HG03575 (cell line): ENCODE data around the gene TPCN1.

ENCODE experiments used
- ATAC-seq: cut with Tn5 transposase; IDR thresholded peaks from one replicate; pipeline ENCODE4 v1.9.1; 2021; ENCODE audit not compliant: unreplicated experiment, insufficient number of reproducible peaks, low FRiP score; ENCODE audit errors: extremely low read depth

TPCN1 gene

DNA sequence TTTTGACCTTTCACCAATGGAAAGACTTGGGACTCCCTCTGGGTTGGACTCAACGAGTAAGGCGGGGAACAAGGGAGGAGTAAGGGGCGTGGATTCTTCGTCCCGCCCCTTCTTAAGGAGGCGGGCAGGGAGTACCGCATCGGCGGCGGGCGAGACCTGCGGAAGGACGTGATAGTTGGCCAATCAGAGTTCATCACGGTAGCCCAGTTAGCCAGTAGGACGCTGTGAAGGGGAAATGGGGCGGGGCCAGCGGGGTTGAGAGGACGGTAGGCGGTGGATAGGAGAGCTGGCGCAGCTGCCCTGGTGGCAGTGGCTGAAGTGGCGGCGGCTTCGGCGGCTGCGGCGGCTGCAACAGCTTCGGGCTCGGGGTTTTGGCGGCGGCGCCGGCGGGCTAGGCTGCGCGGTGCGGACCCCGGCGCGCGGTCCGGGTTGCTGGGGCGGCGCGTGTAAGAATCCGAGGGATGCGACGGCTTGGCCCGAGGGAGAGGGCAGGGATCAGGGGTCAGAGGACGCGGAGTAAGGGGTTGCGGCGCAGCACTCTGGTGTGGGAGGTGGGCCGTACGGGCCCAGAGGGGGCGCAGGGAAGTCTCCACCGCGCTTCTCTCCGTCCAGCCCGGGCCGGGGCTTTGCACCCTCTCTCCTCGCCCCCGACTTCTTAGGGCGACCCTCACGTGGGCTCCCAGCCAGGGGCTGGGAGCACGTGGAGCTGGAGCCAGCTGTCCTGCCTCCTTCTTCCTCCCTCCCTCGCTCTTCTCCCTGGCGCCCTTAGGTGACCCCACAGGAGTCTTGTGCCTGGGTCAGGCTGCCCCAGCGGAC is at the start of gene TPCN1:
TSS of gene TPCN1 (plus strand) at position 284 of the 816 bp plus-strand sequence. CDS start 5,389 bp downstream, outside the sequence.
- peak; percentile 85 for ATAC-seq

- no peak for ATAC-seq
These were observed 49.7 kb upstream of the TPCN1 start for GRCh38 chr12:113171543-113171942.

GRCh38 chr12:113172185-113172584 is 49.1 kb upstream of the TPCN1 start:
- no peak for ATAC-seq

- no peak for ATAC-seq
These were observed 48.1 kb upstream of the TPCN1 start for GRCh38 chr12:113173081-113173698.

- ATAC-seq = no peak
These were observed 46.5 kb upstream of the TPCN1 start for GRCh38 chr12:113174461-113175384.

- ATAC-seq = no peak
These were observed 42.2 kb upstream of the TPCN1 start for GRCh38 chr12:113179023-113179422.

- ATAC-seq = no peak
These were observed 40.9 kb upstream of the TPCN1 start for GRCh38 chr12:113180333-113180732.

DNA sequence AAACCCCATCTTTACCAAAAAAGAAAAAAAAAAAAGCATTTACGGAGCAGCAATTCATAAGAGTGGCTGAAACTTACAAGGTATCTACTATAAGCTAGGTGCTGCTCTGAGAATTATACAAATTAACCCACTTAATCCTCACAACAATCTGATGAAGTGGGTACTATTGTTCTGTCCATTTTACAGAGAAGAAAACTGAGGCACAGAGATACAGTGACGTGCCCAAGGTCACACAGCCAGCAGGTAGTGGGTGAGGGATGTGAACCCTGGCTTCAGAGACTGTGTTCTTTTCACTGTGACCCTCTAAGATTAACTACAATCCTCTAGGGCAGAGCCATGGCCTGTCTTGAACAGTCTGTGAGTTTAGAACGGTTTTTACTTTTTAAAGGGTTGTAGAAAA is 39.3 kb upstream of the TPCN1 start:
- ATAC-seq = no peak

GRCh38 chr12:113183030-113183589 is 38.2 kb upstream of the TPCN1 start:
- no peak for ATAC-seq

GRCh38 chr12:113184098-113184899 is 37.0 kb upstream of the TPCN1 start:
- no peak for ATAC-seq

- no peak for ATAC-seq
These were observed 36.4 kb upstream of the TPCN1 start for GRCh38 chr12:113184900-113185179.

- no peak for ATAC-seq
These were observed 35.9 kb upstream of the TPCN1 start, which contains the start of the genes DDX54 and RITA1 for GRCh38 chr12:113185180-113186032. Gene DDX54, minus strand, starts transcription at chr12:113185478. Its CDS starts 27 bp downstream, at chr12:113185451. Gene RITA1, plus strand, starts transcription at chr12:113185721. Its CDS starts 1,026 bp downstream, at chr12:113186747.

DNA sequence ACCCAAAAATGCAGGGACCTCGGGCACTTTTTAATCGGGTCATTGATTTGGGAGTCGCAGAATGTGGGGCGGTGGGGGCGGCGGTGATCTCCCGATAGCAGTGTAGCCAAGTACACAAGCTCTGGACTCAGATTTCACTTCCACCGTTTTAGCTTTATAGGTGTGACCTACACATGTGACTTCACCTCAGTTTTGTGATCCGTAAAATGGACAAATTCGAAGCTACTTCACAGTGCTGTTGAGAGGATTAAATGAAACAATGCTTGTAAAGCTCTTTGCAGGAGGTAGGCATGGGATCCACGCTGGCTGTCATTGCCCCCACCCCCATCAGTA is 35.3 kb upstream of the TPCN1 start:
- ATAC-seq = no peak

- ATAC-seq = no peak
These were observed 34.5 kb upstream of the TPCN1 start for GRCh38 chr12:113186666-113187325.

DNA sequence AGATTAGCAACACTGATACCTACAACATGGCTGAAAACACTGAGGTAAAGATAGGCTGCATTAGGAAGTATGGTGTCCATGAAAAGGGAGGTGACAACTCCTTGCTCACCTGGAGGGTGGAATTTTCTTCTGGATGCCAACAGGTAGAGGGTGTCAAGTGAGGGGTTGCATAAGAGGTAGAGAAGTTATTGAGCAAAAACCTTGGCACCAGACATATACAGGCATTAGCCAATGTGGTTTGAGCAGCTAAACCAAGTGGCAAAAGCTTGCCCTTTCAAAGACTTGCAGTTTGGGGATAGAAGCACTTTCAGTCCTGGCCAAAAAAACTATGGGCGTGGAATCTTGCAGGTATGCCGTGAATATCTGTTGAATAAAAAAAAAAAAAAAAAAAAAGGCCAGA is 31.9 kb upstream of the TPCN1 start:
- no peak for ATAC-seq

DNA sequence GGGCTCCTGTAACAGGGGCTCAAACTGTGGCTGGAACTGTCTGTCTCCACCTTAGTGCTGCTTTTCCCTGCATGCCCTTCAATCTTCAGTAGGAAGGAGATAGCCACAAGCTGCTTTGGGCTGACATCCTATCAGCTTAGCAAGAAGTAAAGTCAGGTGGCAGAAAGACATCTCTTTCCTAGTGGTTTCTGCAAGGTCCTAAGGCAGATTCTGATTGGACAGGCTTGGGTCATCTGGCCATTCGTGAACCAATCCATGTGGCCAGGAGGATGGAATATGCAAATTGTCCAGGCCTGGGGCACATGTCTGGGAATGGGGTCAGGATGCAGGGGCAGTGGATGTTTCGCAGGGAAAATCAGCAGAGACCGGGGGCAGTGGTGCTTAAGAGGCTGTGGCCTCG is 30.5 kb upstream of the TPCN1 start:
- ATAC-seq = no peak

GRCh38 chr12:113191227-113191626 is 30.0 kb upstream of the TPCN1 start:
- no peak for ATAC-seq
